Stimulated activated CD8-positive, alpha-beta memory T cell treated with anti-CD3 and anti-CD28 coated beads, Interleukin-2, amount 100 ng/mL, for 48 hours (primary cell): Measurements from ENCODE around the gene RFC3.
"Not testable (repeated sequence)": the region's sequence is repeated elsewhere in the genome, so short reads cannot be mapped to it uniquely, and the experiment has no call there.

ENCODE experiments used
- DNase-seq, 2 donors: peaks; one replicate each; pipeline ENCODE4 v3.0.0-alpha.2; 2020; ENCODE audit warnings: low read depth in 2 of 2

Gene RFC3

DNA sequence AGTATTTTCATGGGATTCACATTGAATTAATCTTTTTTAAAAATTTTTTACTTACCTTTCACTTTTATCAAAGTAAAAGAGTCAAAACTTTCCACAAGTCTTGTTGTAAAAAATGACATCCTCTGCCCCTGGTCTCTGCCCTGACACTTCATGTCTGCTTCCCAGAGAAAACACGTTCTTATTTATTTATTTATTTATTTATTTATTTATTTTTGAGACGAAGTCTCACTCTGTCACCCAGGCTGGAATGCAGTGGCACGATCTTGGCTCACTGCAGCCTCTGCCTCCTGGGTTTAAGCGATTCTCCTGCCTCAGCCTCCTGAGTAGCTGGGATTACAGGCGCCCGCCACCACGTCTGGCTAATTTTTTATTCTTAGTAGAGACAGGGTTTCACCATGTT lies 5.1 kb upstream of the RFC3 start:
- DNase-seq: not testable (repeated sequence)

DNA sequence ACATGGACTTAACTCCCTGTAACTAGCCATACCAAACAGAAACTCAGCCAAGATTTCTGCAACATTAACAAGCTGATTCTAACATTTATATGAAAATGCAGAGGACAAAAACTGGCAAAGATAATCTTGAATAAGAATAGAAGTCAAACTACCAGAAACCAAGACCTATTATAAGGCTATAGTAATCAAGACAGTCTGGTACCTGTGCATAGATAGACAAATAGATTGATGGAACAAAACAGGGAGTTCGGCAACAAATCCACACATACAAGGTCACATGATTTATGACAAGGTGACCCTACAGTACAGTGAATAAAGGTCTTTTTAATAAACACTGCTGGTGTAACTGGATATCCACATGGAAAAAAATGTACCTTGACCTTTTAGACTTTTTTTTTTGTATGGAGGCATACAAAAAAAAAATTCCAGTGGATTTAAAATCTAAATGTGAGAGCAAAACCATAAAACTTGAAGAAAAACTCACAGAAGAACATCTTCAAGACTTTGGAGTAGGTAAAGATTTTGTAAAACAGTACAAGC lies 2.9 kb upstream of the RFC3 start:
- DNase-seq: no peak

DNA sequence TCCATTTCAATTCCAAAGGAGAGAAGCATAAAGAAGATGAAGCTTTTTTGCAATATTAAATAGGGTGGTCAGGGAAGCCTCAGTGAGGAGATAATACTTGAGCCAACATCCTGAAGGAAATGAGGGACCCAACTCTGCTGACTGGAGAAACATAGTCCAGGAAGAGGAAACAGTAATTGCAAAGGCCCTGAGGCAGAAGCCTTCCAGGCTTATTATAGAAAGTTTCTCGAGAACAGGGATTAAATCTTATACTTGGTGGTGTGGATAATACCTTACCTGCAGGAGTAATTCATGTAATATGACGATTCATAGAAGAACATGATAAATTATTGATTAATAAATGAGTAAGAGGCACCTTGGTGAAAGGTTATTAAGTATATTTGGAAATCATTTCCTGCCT lies 1.0 kb upstream of the RFC3 start:
- no peak for DNase-seq

DNA sequence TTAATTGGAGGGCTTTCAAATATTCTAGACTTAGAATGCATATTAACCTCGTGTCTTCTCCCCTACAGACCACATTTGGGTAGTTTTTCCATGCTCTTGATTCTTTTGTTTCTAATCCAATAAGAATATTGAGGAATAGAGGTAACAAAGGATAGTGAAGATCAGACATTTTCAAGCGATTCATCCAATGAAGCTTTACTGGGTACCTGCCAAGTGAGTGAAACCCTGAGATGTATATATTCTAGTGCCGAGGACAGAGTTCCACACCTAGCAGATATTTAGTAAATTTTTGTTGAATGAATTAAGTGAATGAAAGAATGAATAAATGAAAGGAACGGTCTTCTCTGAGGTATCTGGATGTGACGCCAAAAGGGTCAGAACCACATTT lies 442 bp upstream of the RFC3 start:
- no peak for DNase-seq

DNA sequence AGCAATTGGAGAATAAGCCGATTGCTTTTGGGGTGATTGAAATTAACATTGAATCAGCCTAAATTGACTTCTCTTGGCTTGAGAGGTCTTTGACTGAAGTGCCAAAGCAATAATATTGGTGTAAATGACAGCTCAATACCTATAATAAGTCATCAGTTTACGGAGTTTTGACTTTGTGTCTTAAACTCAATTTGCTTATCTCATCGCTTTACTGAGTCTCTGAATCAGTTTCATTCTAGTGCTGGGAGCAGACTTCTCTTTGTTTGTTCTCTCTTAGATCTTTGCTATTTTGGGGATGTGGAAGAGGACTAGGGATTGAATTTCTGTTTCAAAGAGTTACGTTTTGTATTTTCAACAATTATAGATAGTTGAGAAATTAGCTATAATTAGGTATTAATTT lies 7.1 kb downstream of the RFC3 start:
- DNase-seq: no peak

DNA sequence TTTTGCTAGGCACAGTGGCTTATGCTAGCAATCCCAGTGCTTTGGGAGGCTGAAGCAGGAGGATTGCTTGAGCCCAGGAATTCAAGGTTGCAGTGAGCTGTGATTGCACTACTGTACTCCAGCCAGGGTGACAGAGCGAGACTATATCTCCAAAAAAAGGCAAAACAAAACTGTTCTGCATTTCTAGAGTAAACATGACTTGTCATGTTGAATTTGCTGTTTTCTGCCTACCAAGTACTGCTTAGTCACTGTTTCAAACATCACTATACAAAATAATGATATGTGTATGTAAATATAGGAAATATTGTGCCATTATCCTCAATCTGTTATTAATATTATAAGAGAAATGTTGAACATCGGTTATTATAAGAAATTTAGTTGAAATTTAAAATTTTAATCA lies 9.2 kb downstream of the RFC3 start:
- DNase-seq: no peak

DNA sequence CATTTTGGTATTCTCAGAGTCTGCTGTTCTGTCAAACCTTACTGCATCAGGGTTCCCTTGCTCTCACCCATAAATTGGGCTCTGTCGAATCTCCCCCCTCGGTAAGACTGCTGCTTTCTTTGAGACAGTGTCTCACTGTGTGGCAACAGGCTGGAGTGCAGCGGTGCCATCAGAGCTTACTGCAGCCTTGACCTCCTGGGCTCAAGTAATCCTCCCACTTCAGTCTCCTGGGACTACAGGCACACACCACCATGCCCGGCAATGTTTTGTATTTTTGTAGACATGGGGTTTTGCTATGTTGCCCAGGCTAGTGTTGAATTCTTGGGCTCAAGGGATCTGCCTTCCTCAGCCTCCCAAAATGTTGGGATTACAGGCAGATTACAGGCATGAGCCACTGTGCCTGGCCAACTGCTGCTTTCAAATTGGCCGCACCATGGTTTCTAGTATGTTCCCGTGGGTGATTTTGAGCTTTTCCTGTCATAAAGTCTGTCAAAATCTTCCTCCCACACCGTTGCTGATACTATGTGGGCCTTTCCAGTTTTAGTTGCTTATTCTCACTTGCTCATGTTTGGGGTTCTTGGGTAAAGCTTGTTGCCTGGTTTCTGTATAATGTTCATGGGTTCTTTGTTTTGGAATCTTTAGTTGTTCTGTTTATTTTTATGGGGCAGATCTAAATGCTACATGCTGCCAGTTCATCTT lies 10.6 kb downstream of the RFC3 start:
- no peak for DNase-seq

DNA sequence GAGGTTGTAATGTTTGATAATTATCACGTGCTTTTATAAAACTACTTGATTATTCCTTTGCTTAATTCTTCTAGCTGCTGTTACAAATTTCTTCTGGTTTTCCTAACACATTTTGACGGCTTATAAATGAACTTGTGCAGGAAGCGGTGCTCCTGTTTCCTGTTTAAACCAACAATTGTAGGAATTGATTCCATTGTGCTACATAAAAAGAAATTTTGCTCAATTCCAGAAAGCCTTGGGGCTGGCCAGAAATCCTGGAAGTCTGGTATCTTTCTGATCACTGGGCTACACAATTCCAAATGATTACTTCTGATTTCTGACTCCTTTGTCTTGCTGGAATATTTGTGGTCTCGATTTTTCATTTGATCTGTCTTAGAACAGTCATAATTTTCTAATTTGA lies 14.9 kb downstream of the RFC3 start:
- DNase-seq: no peak

DNA sequence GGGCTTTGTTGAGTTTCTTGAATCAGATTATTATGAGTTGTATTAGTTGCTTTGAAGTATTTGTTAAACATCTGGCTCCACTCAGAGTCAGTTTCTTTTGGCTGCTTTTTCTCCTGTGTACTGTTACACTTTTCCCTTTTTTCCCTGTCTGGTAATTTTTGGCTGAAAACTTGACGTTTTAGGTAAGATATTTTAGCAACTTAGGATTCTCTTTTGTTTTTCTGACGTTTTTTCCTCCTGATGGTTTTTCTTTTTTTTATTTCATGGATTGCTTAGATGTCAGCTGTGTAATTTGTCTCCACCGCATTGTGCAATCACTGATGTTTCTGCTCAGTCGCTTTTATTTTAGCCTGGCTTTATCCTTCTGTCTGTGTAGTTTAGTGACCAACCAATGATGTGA lies 20.7 kb downstream of the RFC3 start:
- no peak for DNase-seq

DNA sequence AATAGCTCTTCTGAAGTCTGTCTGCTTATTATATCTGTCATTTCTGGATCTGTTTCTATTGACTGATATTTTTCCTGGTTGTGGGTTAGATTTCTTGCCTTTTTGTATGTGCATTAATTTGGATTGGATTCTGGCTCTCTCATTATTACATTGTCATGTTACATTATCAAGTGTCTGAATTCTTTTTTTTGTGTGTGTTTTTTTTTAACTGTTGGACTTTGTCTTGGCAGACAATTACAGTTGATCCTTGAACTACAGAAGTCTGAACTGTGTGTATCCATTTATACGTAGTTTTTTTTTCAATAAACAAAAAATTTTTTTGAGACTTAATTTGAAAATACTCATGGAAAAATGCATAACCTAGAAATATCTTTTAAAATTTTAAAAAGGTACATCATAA lies 22.5 kb downstream of the RFC3 start:
- DNase-seq: no peak

DNA sequence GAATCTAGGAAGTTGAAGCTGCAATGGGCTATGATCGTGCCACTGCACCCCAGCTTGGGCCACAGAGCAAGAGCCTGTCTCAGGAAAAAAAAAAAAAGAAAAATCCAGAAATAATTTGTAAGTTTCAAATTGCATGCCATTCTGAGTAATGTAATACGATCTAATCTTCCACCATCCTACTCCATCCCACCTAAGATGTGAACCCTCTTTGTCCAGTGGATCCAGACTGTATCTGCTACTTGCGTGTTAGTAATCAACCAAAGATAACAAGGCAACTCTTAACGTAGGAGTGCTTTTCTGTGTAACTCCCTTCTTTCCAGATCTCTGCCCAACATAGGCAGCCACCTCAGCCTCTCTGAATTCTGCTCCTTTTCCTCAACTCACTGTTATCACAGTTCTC lies 24.3 kb downstream of the RFC3 start:
- DNase-seq: no peak

DNA sequence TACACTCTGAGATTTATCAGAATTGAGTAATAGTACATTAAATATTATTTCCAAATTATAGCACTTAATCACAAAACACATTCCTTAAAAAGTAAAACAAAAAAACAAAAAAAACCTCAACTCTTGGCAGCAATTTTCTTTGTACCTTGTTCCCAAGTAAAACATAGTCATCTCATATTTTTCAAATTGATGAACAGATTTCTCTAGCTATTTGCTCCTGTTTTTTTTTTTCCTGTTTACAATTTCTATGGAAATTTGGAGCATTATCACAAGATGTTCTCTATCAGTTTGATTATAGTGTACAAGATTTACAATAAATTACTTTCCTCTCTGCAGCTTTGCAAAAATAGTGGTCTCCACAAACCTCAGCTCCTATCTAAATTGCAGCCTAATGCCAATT lies 25.0 kb downstream of the RFC3 start:
- no peak for DNase-seq

DNA sequence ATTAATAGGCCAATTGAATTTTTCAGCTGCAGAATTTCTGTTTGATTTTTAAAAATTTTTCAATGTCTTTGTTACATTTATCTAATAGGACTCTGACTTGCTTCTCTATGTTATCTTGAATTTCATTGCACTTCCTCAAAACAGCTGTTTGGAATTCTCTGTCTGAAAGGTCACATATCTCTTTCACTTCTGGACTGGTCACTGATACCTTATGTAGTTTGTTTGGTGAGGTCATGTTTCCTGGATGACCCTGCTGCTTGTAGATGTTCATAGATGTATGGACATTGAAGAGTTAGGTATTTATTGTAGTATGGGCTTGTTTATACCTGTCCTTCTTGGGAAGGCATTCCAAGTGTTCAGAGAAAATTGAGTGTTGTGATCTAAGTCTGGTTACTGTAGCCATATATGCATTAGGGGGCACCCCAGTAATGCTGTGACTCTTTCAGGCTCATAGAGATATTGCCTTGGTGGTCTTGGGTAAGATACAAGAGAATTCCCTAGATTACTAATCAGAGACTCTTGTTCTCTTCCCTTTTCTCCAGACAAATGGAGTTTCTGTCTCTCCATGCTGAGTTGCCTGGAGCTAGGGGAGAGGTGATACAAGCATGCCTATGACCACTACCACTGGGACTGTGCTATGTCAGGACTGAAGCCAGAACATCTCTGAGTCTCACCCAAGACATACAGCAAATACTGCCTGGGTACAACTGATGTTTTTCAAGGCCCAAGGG lies 27.8 kb downstream of the RFC3 start:
- DNase-seq: no peak

DNA sequence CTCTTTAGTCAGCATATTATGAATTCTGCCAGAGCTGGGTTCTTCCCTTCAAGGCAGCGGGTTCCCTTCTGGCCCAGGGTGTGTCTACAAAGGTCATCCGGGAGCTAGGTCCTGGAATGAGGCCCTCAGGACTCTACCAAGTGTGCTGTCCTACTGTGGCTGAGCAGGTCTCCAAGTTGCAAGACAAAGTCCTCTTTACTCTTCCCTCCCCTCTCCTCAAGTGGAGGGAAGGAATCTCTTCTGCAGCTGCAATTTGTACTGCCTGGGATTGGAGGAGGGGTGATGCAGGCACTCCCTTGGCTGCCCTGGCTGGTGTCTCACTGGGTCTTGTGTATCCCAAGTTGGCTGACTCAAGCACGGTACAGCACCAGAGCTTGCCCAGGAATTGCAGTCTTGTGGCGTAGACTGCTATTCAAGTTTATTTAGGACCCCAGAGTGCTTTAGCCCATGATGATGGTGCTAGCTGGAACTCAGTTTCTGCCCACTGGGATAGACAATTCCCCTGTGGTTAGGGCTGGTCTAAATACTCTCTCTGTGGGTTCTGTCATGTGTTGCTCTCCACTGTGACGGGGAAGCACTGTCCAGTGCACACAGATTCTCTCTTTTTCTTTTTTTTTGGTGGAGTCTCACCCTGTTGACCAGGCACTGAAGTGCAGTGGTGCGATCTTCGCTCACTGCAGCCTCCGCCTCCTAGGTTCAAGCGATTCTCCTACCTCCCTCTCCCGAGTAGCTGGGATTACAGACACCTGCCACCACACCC lies 28.5 kb downstream of the RFC3 start:
- no peak for DNase-seq

DNA sequence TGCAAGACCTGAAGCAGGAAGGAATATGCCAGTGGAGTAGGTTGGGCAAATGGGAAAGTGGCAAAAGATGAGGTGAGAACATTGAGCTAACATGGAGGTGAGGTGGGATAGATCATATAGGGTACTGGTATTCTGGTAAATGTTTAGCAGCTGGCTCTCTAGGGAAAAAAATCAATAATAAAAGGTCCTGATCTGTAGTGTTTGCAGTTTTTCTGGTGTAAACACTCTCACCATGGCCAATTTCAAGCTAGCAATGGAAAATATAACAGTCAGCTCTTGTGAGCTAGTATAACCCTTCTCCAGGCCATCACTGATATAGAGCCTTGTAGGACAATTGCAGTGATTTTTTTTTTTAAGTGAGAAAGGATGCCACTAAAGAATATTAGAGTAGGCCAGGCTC lies 31.3 kb downstream of the RFC3 start:
- no peak for DNase-seq

DNA sequence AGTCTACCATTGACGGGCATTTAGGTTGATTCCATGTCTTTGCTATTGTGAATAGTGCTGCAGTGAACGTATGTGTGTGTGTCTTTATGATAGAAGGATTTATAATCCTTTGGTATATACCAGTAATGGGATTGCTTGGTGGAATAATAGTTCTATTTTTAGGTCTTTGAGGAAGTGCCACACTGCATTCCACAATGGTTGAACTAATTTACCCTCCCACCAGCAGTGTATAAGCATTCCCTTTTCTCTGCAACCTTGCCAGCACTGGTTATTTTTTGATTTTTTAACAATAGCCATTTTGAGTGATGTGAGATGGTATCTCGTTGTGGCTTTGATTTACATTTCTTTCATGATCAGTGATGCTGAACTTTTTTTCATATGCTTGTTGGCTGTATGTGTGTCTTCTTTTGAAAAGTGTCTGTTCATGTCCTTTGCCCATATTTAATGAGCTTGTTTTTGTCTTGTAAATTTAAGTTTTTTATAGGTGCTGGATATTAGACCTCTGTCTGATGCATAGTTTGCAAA lies 37.5 kb downstream of the RFC3 start:
- DNase-seq: no peak

DNA sequence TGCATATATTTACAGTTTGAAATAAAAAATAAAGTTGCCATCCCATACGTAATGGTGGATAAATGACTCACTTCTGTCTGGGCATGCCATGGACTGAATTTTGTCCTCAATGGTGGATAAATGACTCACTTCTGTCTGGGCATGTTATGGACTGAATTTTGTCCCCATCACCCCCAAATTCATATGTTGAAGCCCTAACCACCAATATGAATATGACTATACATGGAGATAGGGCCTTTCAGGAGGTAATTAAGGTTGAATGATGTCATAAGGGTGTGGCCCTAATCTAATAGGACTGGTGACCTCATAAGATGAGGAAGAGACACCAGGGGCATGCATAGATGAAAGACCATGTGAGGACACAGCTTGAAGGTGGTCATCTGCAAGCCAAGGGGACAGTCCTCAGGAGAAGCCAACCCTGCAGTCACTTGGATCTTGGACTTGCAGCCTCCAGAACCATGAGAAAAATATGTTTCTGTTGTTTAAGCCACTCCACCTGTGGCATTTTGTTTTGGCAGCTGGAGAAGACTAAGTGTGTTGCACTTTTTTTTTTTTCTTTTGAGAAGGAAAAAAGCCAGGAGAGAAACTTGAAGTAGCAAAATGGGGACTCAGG lies 41.8 kb downstream of the RFC3 start:
- DNase-seq: no peak

DNA sequence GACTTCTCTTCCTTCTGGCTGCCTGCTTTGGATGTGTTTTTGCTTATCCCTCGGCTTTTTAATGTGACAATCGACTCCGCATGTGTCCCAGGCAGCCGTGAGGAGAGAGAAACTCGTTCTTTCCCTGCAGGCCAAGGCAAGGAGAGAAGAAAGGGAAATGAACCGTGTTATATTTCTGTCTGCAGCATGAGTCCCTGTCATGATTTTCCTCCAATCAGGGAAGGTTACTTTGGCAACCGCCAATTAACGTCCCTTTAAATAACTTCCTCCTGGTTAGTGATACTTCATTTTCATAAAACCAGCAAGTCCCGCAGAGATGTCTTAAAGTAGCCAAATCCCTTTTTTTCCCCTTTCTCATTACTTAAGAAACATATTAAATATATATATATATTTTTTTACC lies 42.6 kb downstream of the RFC3 start:
- DNase-seq: no peak

DNA sequence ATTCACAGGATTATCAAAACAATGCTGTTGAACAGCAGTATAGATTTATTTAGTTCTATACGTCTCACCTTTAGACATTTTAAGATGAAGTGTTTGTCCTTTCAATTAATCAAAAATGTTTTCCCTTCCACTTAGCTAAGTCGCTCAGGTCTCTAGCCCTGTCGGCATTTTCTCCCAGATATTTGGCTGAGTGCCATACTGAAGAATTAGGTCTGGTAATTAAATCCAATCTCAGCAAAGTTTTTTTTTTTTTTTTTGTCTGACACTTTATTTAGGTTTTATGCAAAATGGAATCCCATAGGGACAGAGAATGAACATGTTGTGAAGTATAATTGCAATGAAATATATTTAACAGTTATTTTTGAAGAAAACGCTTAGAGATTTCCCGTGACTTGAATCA lies 44.1 kb downstream of the RFC3 start:
- no peak for DNase-seq

DNA sequence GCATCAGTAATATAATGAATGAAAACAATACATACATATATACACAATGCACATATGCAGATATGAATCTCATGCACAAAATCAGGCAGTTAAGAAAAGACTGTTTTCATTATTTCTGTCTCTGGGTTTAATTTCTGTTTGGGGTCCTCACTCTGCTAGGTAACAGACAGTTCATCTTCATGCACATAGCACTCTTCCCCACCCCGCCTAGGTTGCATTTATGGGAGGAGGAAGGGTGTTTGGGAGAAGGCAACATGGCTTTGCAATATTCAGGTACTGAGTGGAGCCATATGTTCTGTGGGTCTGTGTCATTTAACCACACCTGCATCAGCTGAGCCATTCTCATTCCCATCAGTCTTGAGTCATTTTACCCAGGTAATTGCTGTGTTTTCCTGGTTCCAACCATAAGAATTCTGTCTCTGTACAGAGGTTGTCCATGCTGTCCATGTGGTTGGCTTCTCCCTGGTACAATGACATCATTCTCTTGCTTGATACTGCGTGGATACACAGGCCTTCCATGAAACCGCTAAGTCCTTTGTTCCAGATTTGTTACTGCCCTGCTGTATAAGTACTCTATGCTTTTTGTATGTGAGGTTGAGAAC lies 45.3 kb downstream of the RFC3 start:
- no peak for DNase-seq

DNA sequence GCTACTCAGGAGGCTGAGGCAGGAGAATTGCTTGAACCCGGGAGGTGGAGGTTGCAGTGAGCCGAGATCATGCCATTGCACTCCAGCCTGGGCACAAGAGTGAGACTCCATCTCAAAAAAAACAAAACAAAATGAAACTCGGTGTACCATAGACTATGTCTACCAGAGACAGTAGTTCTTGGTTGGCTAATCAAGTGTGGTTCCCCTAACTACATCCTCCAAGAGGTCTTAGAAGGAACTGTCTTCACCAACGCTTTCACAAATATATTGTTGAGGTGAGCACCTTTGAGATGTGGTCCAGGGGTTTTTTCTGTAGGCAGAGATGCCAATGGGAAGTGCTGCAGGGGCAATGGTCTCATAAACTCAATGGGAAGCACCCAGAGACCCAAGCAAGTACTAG lies 48.0 kb downstream of the RFC3 start:
- DNase-seq: no peak

DNA sequence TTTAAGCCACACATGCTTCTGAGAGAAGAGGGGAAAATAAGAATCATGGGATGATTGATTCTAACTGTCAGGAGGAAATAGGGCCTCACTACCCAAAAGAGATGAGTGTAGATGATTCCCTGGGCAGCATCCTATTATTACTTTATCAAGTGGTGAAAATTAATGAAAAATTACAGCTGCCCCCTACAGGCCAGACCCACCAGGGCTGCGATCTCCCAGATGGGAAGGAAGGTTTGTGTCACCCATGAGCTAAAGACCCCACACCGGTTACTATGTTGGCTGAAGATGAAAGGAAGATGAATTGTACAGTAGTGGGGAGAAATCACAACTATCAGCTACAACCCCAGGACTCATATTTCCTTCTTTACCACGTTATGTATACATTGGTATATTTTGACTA lies 49.5 kb downstream of the RFC3 start:
- DNase-seq: no peak
